ENCODE measurements around the gene ZNF189.

GRCh38 chr9:101397746-101398067 is 944 bp upstream of the ZNF189 start:
- TF ChIP-seq CTCF (IDR thresholded peaks at IDR 0.05) (no peak), EP300 (IDR thresholded peaks at IDR 0.05) (no peak)
